Skeletal muscle tissue (tissue), 4 donors: ENCODE data around the gene CTCFL. TPM values are rescaled to one million over a fixed set of nuclear protein-coding genes. Genes with fewer than 3 reads are reported as not detected.
"Not testable (repeated sequence)": the region's sequence is repeated elsewhere in the genome, so short reads cannot be mapped to it uniquely, and the experiment has no call there.

Source experiments
- H3K27ac ChIP-seq: one replicate; pipeline ENCODE4 v1.7.0; 2013; ENCODE audit warnings: mild to moderate bottlenecking, low read depth, low read length, inconsistent platforms
- H3K27me3 ChIP-seq, 3 donors: one replicate each; pipeline ENCODE4 v1.7.0; 2013; ENCODE audit warnings: low read length in 3 of 3; ENCODE audit not compliant: control insufficient read depth in 3 of 3, insufficient read depth in 3 of 3
- H3K36me3 ChIP-seq, 3 donors: one replicate each; pipeline ENCODE4 v1.7.0; 2013; ENCODE audit warnings: low read length in 3 of 3; ENCODE audit not compliant: control insufficient read depth in 3 of 3, insufficient read depth in 3 of 3
- H3K4me1 ChIP-seq, 3 donors: one replicate each; pipeline ENCODE4 v1.7.0; 2013; ENCODE audit warnings: low read length in 3 of 3, mild to moderate bottlenecking in 3 of 3; ENCODE audit not compliant: control insufficient read depth in 3 of 3, insufficient read depth in 3 of 3
- H3K4me3 ChIP-seq, 3 donors: one replicate each; pipeline ENCODE4 v1.7.0; 2013; ENCODE audit warnings: low read length in 3 of 3
- H3K9ac ChIP-seq, 3 donors: one replicate each; pipeline ENCODE4 v1.7.0; 2013; ENCODE audit warnings: low read length in 3 of 3, mild to moderate bottlenecking in 3 of 3, moderate library complexity in 2 of 3, low read depth in 1 of 3
- H3K9me3 ChIP-seq, 3 donors: one replicate each; pipeline ENCODE4 v1.7.0; 2013; ENCODE audit warnings: low read length in 3 of 3; ENCODE audit not compliant: control insufficient read depth in 3 of 3
- total RNA-seq: library from RNA; depleted of rRNA; stranded (reverse); fragments of >200 nt; gene quantifications from one replicate; pipeline ENCODE4 v1.2.3, GENCODE V29; 2014
- donor health status: Osteomylitis.

CTCFL gene
- total RNA-seq, 1 donor from 2014 or later, result not detected

- H3K27me3 ChIP-seq, result peaks cover 0 to 7% (median 0%) of the 10 kb centered on the region in 3 donors
- H3K27ac ChIP-seq, result peak overlapping the region; percentile 22
- H3K36me3 ChIP-seq, result no peaks in the 10 kb centered on the region
- no peaks in the 10 kb centered on the region for H3K9me3 ChIP-seq
- no peak overlapping the region for H3K4me3 ChIP-seq
- H3K9ac ChIP-seq, result peak overlapping the region in 1 of 3 donors; percentile 25
- H3K4me1 ChIP-seq, result peaks cover 8 to 38% (median 21%) of the 10 kb centered on the region in 3 donors
Observed at GRCh38 chr20:57476084-57476526, 48.8 kb downstream of the CTCFL start.

- H3K27ac ChIP-seq, result peak overlapping the region; percentile 22
- no peak overlapping the region for H3K4me3 ChIP-seq
- H3K4me1 ChIP-seq, result peaks cover 12 to 44% (median 27%) of the 10 kb centered on the region in 3 donors
- H3K27me3 ChIP-seq, result peaks cover 0 to 5% (median 0%) of the 10 kb centered on the region in 3 donors
- H3K9ac ChIP-seq, result peak overlapping the region in 1 of 3 donors; percentile 25
- H3K36me3 ChIP-seq, result no peaks in the 10 kb centered on the region
- no peaks in the 10 kb centered on the region for H3K9me3 ChIP-seq
Observed at GRCh38 chr20:57475388-57476083, 49.4 kb downstream of the CTCFL start.

GRCh38 chr20:57474816-57475215, 50.1 kb downstream of the CTCFL start:
- no peak overlapping the region for H3K27ac ChIP-seq
- no peaks in the 10 kb centered on the region for H3K36me3 ChIP-seq
- peaks cover 0 to 3% (median 0%) of the 10 kb centered on the region in 3 donors for H3K27me3 ChIP-seq
- H3K9me3 ChIP-seq, result no peaks in the 10 kb centered on the region
- no peak overlapping the region for H3K9ac ChIP-seq
- peaks cover 19 to 51% (median 34%) of the 10 kb centered on the region in 3 donors for H3K4me1 ChIP-seq
- no peak overlapping the region for H3K4me3 ChIP-seq

- no peak overlapping the region for H3K27ac ChIP-seq
- H3K9me3 ChIP-seq, result no peaks in the 10 kb centered on the region
- peaks cover 21 to 57% (median 39%) of the 10 kb centered on the region in 3 donors for H3K4me1 ChIP-seq
- H3K4me3 ChIP-seq, result no peak overlapping the region
- H3K9ac ChIP-seq, result no peak overlapping the region
- no peaks in the 10 kb centered on the region for H3K36me3 ChIP-seq
- peaks cover 0 to 4% (median 3%) of the 10 kb centered on the region in 3 donors for H3K27me3 ChIP-seq
Observed at GRCh38 chr20:57474205-57474604, 50.7 kb downstream of the CTCFL start.

- Histone ChIP-seq H3K9ac (peak overlapping the region in 1 of 3 donors; percentile 20), H3K9me3 (no peaks in the 10 kb centered on the region), H3K27ac (no peak overlapping the region), H3K36me3 (no peaks in the 10 kb centered on the region), H3K27me3 (peaks cover 0 to 4% (median 3%) of the 10 kb centered on the region in 3 donors), H3K4me3 (no peak overlapping the region), H3K4me1 (peaks cover 26 to 65% (median 47%) of the 10 kb centered on the region in 3 donors)
Observed at GRCh38 chr20:57473246-57474048, 51.5 kb downstream of the CTCFL start.

GRCh38 chr20:57472474-57472873, 52.5 kb downstream of the CTCFL start:
- not testable (repeated sequence) for H3K27ac ChIP-seq, H3K27me3 ChIP-seq, H3K9me3 ChIP-seq, H3K9ac ChIP-seq, H3K36me3 ChIP-seq, H3K4me3 ChIP-seq
- H3K4me1 ChIP-seq, result peaks cover 31 to 71% (median 52%) of the 10 kb centered on the region in 3 donors

- H3K9ac ChIP-seq, result peak overlapping the region in 1 of 3 donors; percentile 57
- H3K27me3 ChIP-seq, result peaks cover 0 to 8% (median 4%) of the 10 kb centered on the region in 3 donors
- H3K27ac ChIP-seq, result no peak overlapping the region
- H3K4me3 ChIP-seq, result no peak overlapping the region
- H3K9me3 ChIP-seq, result no peaks in the 10 kb centered on the region
- no peaks in the 10 kb centered on the region for H3K36me3 ChIP-seq
- H3K4me1 ChIP-seq, result peaks cover 33 to 70% (median 56%) of the 10 kb centered on the region in 3 donors
Observed at GRCh38 chr20:57471496-57472372, 53.2 kb downstream of the CTCFL start.

- peaks cover 0 to 8% (median 3%) of the 10 kb centered on the region in 3 donors for H3K27me3 ChIP-seq
- H3K9me3 ChIP-seq, result no peaks in the 10 kb centered on the region
- no peak overlapping the region for H3K4me3 ChIP-seq
- H3K4me1 ChIP-seq, result peaks cover 31 to 61% (median 50%) of the 10 kb centered on the region in 3 donors
- peak overlapping the region in 2 of 3 donors; percentile 57 to 74 for H3K9ac ChIP-seq
- H3K36me3 ChIP-seq, result no peaks in the 10 kb centered on the region
- H3K27ac ChIP-seq, result no peak overlapping the region
Observed at GRCh38 chr20:57470666-57471495, 54.1 kb downstream of the CTCFL start.

- Histone ChIP-seq H3K4me3 (peak overlapping the region in 1 of 3 donors; percentile 49), H3K36me3 (no peaks in the 10 kb centered on the region), H3K27me3 (peaks cover 0 to 8% (median 3%) of the 10 kb centered on the region in 3 donors), H3K27ac (peak overlapping the region; percentile 76), H3K4me1 (peaks cover 31 to 57% (median 46%) of the 10 kb centered on the region in 3 donors), H3K9me3 (no peaks in the 10 kb centered on the region), H3K9ac (peak overlapping the region; percentile 32 to 74 (median 51))
Observed at GRCh38 chr20:57470212-57470522, 54.8 kb downstream of the CTCFL start.
